Fibroblast of lung (primary cell): ENCODE data around the gene RAB30. TPM values are rescaled to one million over a fixed set of nuclear protein-coding genes. Genes with fewer than 3 reads are reported as not detected.
A peak's percentile ranks its signal among the peaks of the same experiment; 100 is the strongest.

Experiments
- DNase-seq, 2 donors: peaks; one replicate each; pipeline versions ENCODE4 v3.0.0 to v3.0.0-alpha.2; 2010; ENCODE audit warnings: low read depth in 2 of 2
- H2AFZ ChIP-seq: 2 replicates; pipeline ENCODE4 v1.5.1; 2012; ENCODE audit warnings: low read length, control low read depth, inconsistent platforms
- H3K27ac ChIP-seq: 2 replicates; pipeline ENCODE4 v1.5.1; 2011; ENCODE audit warnings: low read length, control low read depth; ENCODE audit not compliant: insufficient read depth
- H3K27me3 ChIP-seq: 2 replicates; pipeline ENCODE4 v1.5.1; 2011; ENCODE audit warnings: mild to moderate bottlenecking, low read length; ENCODE audit not compliant: control insufficient read depth, insufficient read depth
- H3K36me3 ChIP-seq: 2 replicates; pipeline ENCODE4 v1.5.1; 2011; ENCODE audit warnings: low read length; ENCODE audit not compliant: control insufficient read depth, insufficient read depth
- H3K4me1 ChIP-seq: 2 replicates; pipeline ENCODE4 v1.5.1; 2011; ENCODE audit warnings: low read length; ENCODE audit not compliant: control insufficient read depth, insufficient read depth; ENCODE audit errors: extremely low read depth
- H3K4me2 ChIP-seq: 2 replicates; pipeline ENCODE4 v1.5.1; 2011; ENCODE audit warnings: low read length, control low read depth; ENCODE audit not compliant: insufficient read depth; ENCODE audit errors: extremely low read depth
- H3K4me3 ChIP-seq, 4 experiments: fragments of 200-600 bp in 1 of 4; sonication (generic) in 1 of 4; replicated peaks in 1 of 4; 2 replicates each; pipeline ENCODE4 v1.5.1; 2011 to 2016; ENCODE audit warnings: low read length in 4 of 4, low read depth in 3 of 4, mild to moderate bottlenecking in 3 of 4, control low read depth in 2 of 4, inconsistent platforms in 1 of 4, mixed read lengths in 1 of 4; ENCODE audit not compliant: insufficient read depth in 1 of 4; ENCODE audit errors: control extremely low read depth in 1 of 4
- H3K79me2 ChIP-seq: 2 replicates; pipeline ENCODE4 v1.5.1; 2012; ENCODE audit warnings: mild to moderate bottlenecking, low read length, inconsistent platforms; ENCODE audit not compliant: control insufficient read depth, insufficient read depth
- H3K9ac ChIP-seq: 2 replicates; pipeline ENCODE4 v1.5.1; 2011; ENCODE audit warnings: mild to moderate bottlenecking, low read length, control low read depth; ENCODE audit not compliant: insufficient read depth
- H3K9me3 ChIP-seq: 2 replicates; pipeline ENCODE4 v1.5.1; 2012; ENCODE audit warnings: low read depth, low read length; ENCODE audit not compliant: control insufficient read depth, insufficient read depth
- H4K20me1 ChIP-seq: 2 replicates; pipeline ENCODE4 v1.5.1; 2011; ENCODE audit warnings: low read length; ENCODE audit not compliant: control insufficient read depth, insufficient read depth; ENCODE audit errors: extremely low read depth
- CTCF ChIP-seq, 2 donors: IDR thresholded peaks in 1 of 2; conservative IDR thresholded peaks in 1 of 2; 1 replicate in 1 of 2; 2 replicates in 1 of 2; pipeline ENCODE4 v1.5.1; 2011 to 2012; ENCODE audit warnings: low read length in 2 of 2, control low read depth in 1 of 2, inconsistent platforms in 1 of 2, low read depth in 1 of 2, mild to moderate bottlenecking in 1 of 2
- EZH2 ChIP-seq: IDR thresholded peaks from 2 replicates; pipeline ENCODE4 v1.5.1; 2012; ENCODE audit warnings: low read length, control low read depth, mild to moderate bottlenecking; ENCODE audit errors: missing control alignments
- polyA plus RNA-seq, 2 donors: library from polyadenylated mRNA; depleted of rRNA in 1 of 2; stranded (reverse) in 1 of 2; unstranded in 1 of 2; fragments of >200 nt; gene quantifications; 2 replicates each; pipeline ENCODE4 v1.2.1, GENCODE V29; 2011 to 2012; ENCODE audit warnings: missing spikeins in 1 of 2
- total RNA-seq: library from RNA; depleted of rRNA; stranded (reverse); fragments of >200 nt; gene quantifications from 2 replicates; pipeline ENCODE4 v1.2.1, GENCODE V29; 2014

The RAB30 gene
- total and polyA plus RNA-seq, 2 donors (not counting 1 experiment from before 2014, with no cell fraction given), result 33.9 to 45.2 TPM

GRCh38 chr11:83064011-83064410 lies 7.7 kb downstream of the RAB30 start:
- no peaks in the 10 kb centered on the region for H3K27me3 ChIP-seq
- H3K27ac ChIP-seq, result no peak overlapping the region
- H3K4me2 ChIP-seq, result no peak overlapping the region

GRCh38 chr11:83063073-83063754 lies 8.5 kb downstream of the RAB30 start:
- DNase-seq, result peak in 1 of 2 donors; percentile 83
- no peak overlapping the region for H3K27ac ChIP-seq
- no peak overlapping the region for H2AFZ ChIP-seq
- no peak overlapping the region for H3K4me3 ChIP-seq
- H3K79me2 ChIP-seq, result peaks cover 55% of the 10 kb centered on the region
- H3K4me2 ChIP-seq, result no peak overlapping the region
- TF ChIP-seq CTCF (conservative IDR thresholded peaks at IDR 0.05 in 1 of 2, IDR thresholded peaks at IDR 0.05 in 1 of 2; ENCODE audit: low read depth in 1 of 2, low read length in 2 of 2) (no peak), EZH2 (no peak)
- H3K9ac ChIP-seq, result no peak overlapping the region
- H3K36me3 ChIP-seq, result no peaks in the 10 kb centered on the region
- H3K4me1 ChIP-seq, result peaks cover 2% of the 10 kb centered on the region
- no peaks in the 10 kb centered on the region for H3K9me3 ChIP-seq
- no peaks in the 10 kb centered on the region for H4K20me1 ChIP-seq
- no peaks in the 10 kb centered on the region for H3K27me3 ChIP-seq

More at GRCh38 chr11:83064011-83064410, 7.7 kb downstream of the RAB30 start:
- Histone ChIP-seq H3K9ac (no peak overlapping the region), H3K36me3 (no peaks in the 10 kb centered on the region), H3K9me3 (no peaks in the 10 kb centered on the region), H3K4me1 (peaks cover 2% of the 10 kb centered on the region), H4K20me1 (no peaks in the 10 kb centered on the region), H3K79me2 (peaks cover 61% of the 10 kb centered on the region), H2AFZ (no peak overlapping the region), H3K4me3 (no peak overlapping the region)
- no peak for DNase-seq
- TF ChIP-seq CTCF (conservative IDR thresholded peaks at IDR 0.05 in 1 of 2, IDR thresholded peaks at IDR 0.05 in 1 of 2; ENCODE audit: low read depth in 1 of 2, low read length in 2 of 2), result no peak
- TF ChIP-seq EZH2, result no peak

GRCh38 chr11:83061883-83062282 lies 9.8 kb downstream of the RAB30 start:
- no peak overlapping the region for H2AFZ ChIP-seq
- H3K4me3 ChIP-seq, result no peak overlapping the region
- TF ChIP-seq CTCF (conservative IDR thresholded peaks at IDR 0.05 in 1 of 2, IDR thresholded peaks at IDR 0.05 in 1 of 2; ENCODE audit: low read depth in 1 of 2, low read length in 2 of 2) (no peak), EZH2 (no peak)
- H3K4me1 ChIP-seq, result peaks cover 2% of the 10 kb centered on the region
- H3K4me2 ChIP-seq, result no peak overlapping the region
- no peak overlapping the region for H3K27ac ChIP-seq
- H3K9ac ChIP-seq, result no peak overlapping the region
- H3K36me3 ChIP-seq, result no peaks in the 10 kb centered on the region
- no peaks in the 10 kb centered on the region for H4K20me1 ChIP-seq
- DNase-seq, result no peak
- H3K27me3 ChIP-seq, result no peaks in the 10 kb centered on the region
- peaks cover 52% of the 10 kb centered on the region for H3K79me2 ChIP-seq
- no peaks in the 10 kb centered on the region for H3K9me3 ChIP-seq
